Fibroblast of the aortic adventitia (primary cell): ENCODE data around the gene AMIGO1. TPM values are rescaled to one million over a fixed set of nuclear protein-coding genes. Genes with fewer than 3 reads are reported as not detected.

Source experiments
- DNase-seq: peaks from one replicate; pipeline ENCODE4 v3.0.0-alpha.2; 2010; ENCODE audit warnings: low read depth
- H3K4me3 ChIP-seq: 2 replicates; pipeline ENCODE4 v1.5.1; 2011; ENCODE audit warnings: low read depth, mild to moderate bottlenecking, control low read depth, low read length, moderate library complexity
- total RNA-seq: library from RNA; depleted of rRNA; stranded (reverse); fragments of >200 nt; gene quantifications from 2 replicates; pipeline ENCODE4 v1.2.3, GENCODE V29; 2012; ENCODE audit warnings: low replicate concordance
- TF ChIP-seq, protein P1 (sequence below): IDR thresholded peaks from 2 replicates; pipeline ENCODE4 v1.5.1; 2011; ENCODE audit warnings: mild to moderate bottlenecking, low read length, control low read depth, inconsistent platforms; ENCODE audit not compliant: insufficient read depth

The AMIGO1 gene
- total RNA-seq, 1 donor: 0.54 TPM

DNA sequence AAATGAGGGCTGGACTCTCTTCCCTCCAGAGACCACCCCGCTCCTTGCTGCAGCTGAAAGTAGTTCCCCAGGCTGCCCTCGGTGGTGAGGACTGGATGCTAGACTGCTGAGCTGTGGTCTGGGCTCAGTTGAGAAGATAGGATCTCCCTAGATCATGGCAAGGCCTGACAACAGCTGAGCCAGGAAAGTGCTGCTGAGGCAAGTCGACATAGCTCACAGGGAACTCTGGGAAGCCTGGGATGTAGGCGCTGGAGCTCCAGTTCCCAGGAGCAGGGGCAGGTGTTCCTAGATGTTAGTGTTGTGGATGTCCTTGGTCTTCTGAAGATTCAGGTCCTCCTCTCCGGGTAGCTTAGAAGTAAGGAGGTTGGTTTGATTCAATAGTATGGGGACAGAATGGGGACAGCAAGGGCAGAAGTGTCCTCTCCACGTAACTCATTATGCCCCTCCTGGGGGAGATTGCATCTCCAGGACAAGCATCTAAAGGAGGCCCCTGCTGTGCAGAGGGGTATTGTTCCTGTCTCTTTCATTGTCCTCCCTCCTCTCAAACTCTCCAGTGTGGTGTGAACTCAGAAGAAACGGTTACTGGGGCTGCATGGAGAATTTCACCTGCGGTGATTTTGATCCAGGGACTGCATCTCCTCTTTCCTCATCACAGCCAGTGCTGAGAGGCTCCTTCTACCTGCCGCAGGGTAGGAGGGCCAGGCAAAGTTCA is 11.9 kb downstream of the AMIGO1 start:
- H3K4me3 ChIP-seq: no peak overlapping the region
- peak; percentile 22 for DNase-seq
- TF ChIP-seq, protein P1, sequence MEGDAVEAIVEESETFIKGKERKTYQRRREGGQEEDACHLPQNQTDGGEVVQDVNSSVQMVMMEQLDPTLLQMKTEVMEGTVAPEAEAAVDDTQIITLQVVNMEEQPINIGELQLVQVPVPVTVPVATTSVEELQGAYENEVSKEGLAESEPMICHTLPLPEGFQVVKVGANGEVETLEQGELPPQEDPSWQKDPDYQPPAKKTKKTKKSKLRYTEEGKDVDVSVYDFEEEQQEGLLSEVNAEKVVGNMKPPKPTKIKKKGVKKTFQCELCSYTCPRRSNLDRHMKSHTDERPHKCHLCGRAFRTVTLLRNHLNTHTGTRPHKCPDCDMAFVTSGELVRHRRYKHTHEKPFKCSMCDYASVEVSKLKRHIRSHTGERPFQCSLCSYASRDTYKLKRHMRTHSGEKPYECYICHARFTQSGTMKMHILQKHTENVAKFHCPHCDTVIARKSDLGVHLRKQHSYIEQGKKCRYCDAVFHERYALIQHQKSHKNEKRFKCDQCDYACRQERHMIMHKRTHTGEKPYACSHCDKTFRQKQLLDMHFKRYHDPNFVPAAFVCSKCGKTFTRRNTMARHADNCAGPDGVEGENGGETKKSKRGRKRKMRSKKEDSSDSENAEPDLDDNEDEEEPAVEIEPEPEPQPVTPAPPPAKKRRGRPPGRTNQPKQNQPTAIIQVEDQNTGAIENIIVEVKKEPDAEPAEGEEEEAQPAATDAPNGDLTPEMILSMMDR: no peak

- TF ChIP-seq, protein P1: no peak
- H3K4me3 ChIP-seq: no peak overlapping the region
- no peak for DNase-seq
Observed at GRCh38 chr1:109495738-109496137, 13.8 kb downstream of the AMIGO1 start.

- H3K4me3 ChIP-seq: peak within 1 kb of the TSS; percentile 95
- DNase-seq: peak; percentile 78
- TF ChIP-seq, protein P1: peak; percentile 86
Observed at GRCh38 chr1:109493805-109494539, 15.6 kb downstream of the AMIGO1 start, which contains the start of gene CYB561D1. TSS of gene CYB561D1 (plus strand) at chr1:109494094. CDS start at chr1:109494140, 46 bp downstream.

GRCh38 chr1:109493227-109493626 is 16.3 kb downstream of the AMIGO1 start:
- DNase-seq: no peak
- TF ChIP-seq, protein P1: no peak
- no peak overlapping the region for H3K4me3 ChIP-seq

- no peak for DNase-seq
- H3K4me3 ChIP-seq: no peak overlapping the region
- TF ChIP-seq, protein P1: no peak
Observed at GRCh38 chr1:109492779-109493178, 16.7 kb downstream of the AMIGO1 start.

DNA sequence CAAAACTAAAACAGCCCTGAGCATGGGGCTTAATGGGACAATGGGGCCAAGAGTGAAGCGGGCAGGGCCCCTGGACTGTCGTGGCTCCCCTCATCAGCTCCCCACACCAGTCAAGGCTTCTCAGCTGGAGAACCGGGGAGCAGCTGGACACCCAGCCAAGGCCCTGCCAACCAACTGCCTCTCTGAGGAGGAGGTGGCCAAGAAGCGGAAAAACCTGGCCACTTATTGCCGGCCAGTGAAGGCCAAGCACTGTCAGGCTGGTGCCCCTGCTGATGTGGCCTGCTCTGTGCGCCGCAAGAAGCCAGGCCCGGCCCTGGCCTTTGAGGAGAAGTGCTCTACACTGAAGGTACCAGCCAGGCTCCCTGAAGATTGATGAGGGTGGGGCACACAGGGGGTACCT is 18.2 kb downstream of the AMIGO1 start:
- DNase-seq: no peak

More for the DNA sequence above, 18.2 kb downstream of the AMIGO1 start:
- H3K4me3 ChIP-seq: no peak overlapping the region
- TF ChIP-seq, protein P1: no peak
